ENCODE data around the gene TJAP1. TPM values are rescaled to one million over a fixed set of nuclear protein-coding genes. Genes with fewer than 3 reads are reported as not detected.

The TJAP1 gene
- total and polyA plus RNA-seq, 2 donors (not counting 3 experiments of a cell fraction or from before 2014, with no cell fraction given): 28.4 to 31.8 TPM

DNA sequence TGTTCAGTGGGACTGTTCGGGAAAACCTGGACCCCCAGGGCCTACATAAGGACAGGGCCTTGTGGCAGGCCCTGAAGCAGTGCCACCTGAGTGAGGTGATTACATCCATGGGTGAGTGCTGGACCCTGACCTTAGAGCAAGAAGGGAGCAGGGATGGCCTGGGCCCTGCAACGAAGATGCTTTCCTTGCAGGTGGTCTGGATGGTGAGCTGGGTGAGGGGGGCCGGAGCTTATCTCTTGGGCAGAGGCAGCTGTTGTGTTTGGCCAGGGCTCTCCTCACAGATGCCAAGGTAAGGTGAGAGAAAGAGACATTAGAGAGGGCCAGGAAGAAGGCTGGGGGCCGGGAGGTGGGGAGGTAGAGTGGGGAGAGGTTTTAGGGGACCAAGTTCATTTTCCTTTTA, 28.5 kb upstream of the TJAP1 start:
- intact Hi-C loops (cut with micrococcal nuclease): no loop called here
- FAIRE-seq (no peak), DNase-seq (ENCODE audit: low read depth, low spot score) (no peak)
- Histone ChIP-seq H3K4me3 (replicated peaks in 1 of 3; ENCODE audit: insufficient read depth in 1 of 3, low read depth in 1 of 3, low read length in 3 of 3) (no peak overlapping the region), H3K9ac (replicated peaks; ENCODE audit: extremely low read depth, insufficient read depth, low read length) (no peak overlapping the region), H2AFZ (ENCODE audit: low read depth, low read length) (no peak overlapping the region), H3K4me1 (ENCODE audit: control insufficient read depth, extremely low read depth, insufficient read depth, low read length) (no peaks in the 10 kb centered on the region), H4K20me1 (replicated peaks; ENCODE audit: control insufficient read depth, extremely low read depth, insufficient read depth, low read length) (no peaks in the 10 kb centered on the region), H3K27ac (ENCODE audit: insufficient read depth, low read depth, low read length) (no peak overlapping the region), H3K79me2 (ENCODE audit: control insufficient read depth, insufficient read depth, low read length) (no peaks in the 10 kb centered on the region), H3K4me2 (ENCODE audit: insufficient read depth, low read length) (no peak overlapping the region), H3K27me3 (ENCODE audit: control insufficient read depth in 2 of 2, insufficient read depth in 2 of 2, low read length in 2 of 2) (no peaks in the 10 kb centered on the region), H3K36me3 (ENCODE audit: control insufficient read depth in 2 of 2, extremely low read depth in 1 of 2, insufficient read depth in 2 of 2, low read length in 2 of 2) (peaks cover 5 to 39% of the 10 kb centered on the region in 2 experiments), H3K9me1 (replicated peaks; ENCODE audit: control insufficient read depth, extremely low read depth, insufficient read depth, low read length) (no peaks in the 10 kb centered on the region), H3K9me3 (replicated peaks; ENCODE audit: control insufficient read depth, insufficient read depth, low read length) (no peaks in the 10 kb centered on the region)
- ChIA-PET CTCF (interaction anchor here (21.3 kb wide), 1 partner anchor 52 kb away, joined by 289 read pairs; the partner anchor contains the start of gene LRRC73), POLR2A (no interaction called here)
- dilution Hi-C loops (cut with MboI; ENCODE audit: extremely low pct_ligation_motif_present, low sequenced_read_pairs): no loop called here
- TF ChIP-seq FOS (IDR thresholded peaks at IDR 0.05; ENCODE audit: borderline replicate concordance, insufficient read depth, low read length) (no peak), GATA2 (IDR thresholded peaks at IDR 0.05; ENCODE audit: insufficient read depth, insufficient read length, low read depth, low read length) (no peak), POLR2AphosphoS5 (IDR thresholded peaks at IDR 0.05; ENCODE audit: insufficient read depth, low read depth, low read length) (no peak), MYC (IDR thresholded peaks at IDR 0.05; ENCODE audit: low read depth, low read length) (no peak), JUN (IDR thresholded peaks at IDR 0.05; ENCODE audit: borderline replicate concordance, insufficient read depth, insufficient read length, low read depth) (no peak), POLR2A (IDR thresholded peaks at IDR 0.05; ENCODE audit: low read depth, low read length) (no peak), MAX (IDR thresholded peaks at IDR 0.05; ENCODE audit: insufficient read depth, insufficient read length) (no peak), EZH2 (IDR thresholded peaks at IDR 0.05; ENCODE audit: borderline replicate concordance, low read depth, low read length, severe bottlenecking) (no peak)
- BruUV-seq (replicated peaks): no TSS peak

DNA sequence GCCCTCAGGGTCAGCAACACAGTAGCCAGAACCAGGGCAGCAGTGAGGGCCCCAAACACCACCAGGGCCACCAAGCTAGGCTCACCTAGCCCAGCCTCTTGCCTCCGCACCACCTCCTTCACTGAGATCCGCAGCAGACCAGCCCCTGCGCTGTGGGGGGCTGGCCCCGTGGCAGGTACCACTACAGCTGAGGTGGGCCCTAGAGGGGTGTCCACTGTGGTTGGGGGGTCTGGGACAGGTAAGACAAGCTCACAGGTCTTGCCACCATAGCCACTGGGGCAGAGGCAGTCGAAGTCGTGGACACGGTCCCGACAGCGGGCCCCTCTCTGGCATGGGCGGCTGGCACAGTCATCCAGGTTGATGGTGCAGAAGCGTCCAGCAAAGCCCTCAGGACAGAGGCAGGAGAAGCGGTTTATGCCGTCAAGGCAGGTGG, 26.7 kb upstream of the TJAP1 start:
- CTCF ChIA-PET: interaction anchor here (21.3 kb wide), 1 partner anchor 51 kb away, joined by 289 read pairs; the partner anchor contains the start of gene LRRC73

More for the DNA sequence above, 26.7 kb upstream of the TJAP1 start:
- intact Hi-C loops (cut with micrococcal nuclease) (no loop called here), dilution Hi-C loops (cut with MboI; ENCODE audit: extremely low pct_ligation_motif_present, low sequenced_read_pairs) (no loop called here)
- Histone ChIP-seq H3K4me1 (ENCODE audit: control insufficient read depth, extremely low read depth, insufficient read depth, low read length) (peaks cover 7% of the 10 kb centered on the region), H4K20me1 (replicated peaks; ENCODE audit: control insufficient read depth, extremely low read depth, insufficient read depth, low read length) (no peaks in the 10 kb centered on the region), H3K4me2 (ENCODE audit: insufficient read depth, low read length) (no peak overlapping the region), H2AFZ (ENCODE audit: low read depth, low read length) (no peak overlapping the region), H3K27me3 (ENCODE audit: control insufficient read depth in 2 of 2, insufficient read depth in 2 of 2, low read length in 2 of 2) (peaks cover 0 to 5% of the 10 kb centered on the region in 2 experiments), H3K36me3 (ENCODE audit: control insufficient read depth in 2 of 2, extremely low read depth in 1 of 2, insufficient read depth in 2 of 2, low read length in 2 of 2) (peaks cover 5 to 28% of the 10 kb centered on the region in 2 experiments), H3K79me2 (ENCODE audit: control insufficient read depth, insufficient read depth, low read length) (no peaks in the 10 kb centered on the region), H3K9ac (replicated peaks; ENCODE audit: extremely low read depth, insufficient read depth, low read length) (no peak overlapping the region), H3K9me1 (replicated peaks; ENCODE audit: control insufficient read depth, extremely low read depth, insufficient read depth, low read length) (no peaks in the 10 kb centered on the region), H3K9me3 (replicated peaks; ENCODE audit: control insufficient read depth, insufficient read depth, low read length) (no peaks in the 10 kb centered on the region), H3K27ac (ENCODE audit: insufficient read depth, low read depth, low read length) (no peak overlapping the region), H3K4me3 (replicated peaks in 1 of 3; ENCODE audit: insufficient read depth in 1 of 3, low read depth in 1 of 3, low read length in 3 of 3) (no peak overlapping the region)
- FAIRE-seq: no peak
- POLR2A ChIA-PET: no interaction called here
- no peak for DNase-seq (ENCODE audit: low read depth, low spot score)
- no TSS peak for BruUV-seq (replicated peaks)
- no peak for TF ChIP-seq MYC (IDR thresholded peaks at IDR 0.05; ENCODE audit: low read depth, low read length)
- TF ChIP-seq CTCF (IDR thresholded peaks at IDR 0.05; ENCODE audit: extremely low read depth in 1 of 2, insufficient read depth in 1 of 2, low read depth in 1 of 2, low read length in 2 of 2): no peak
- TF ChIP-seq FOS (IDR thresholded peaks at IDR 0.05; ENCODE audit: borderline replicate concordance, insufficient read depth, low read length): no peak
- TF ChIP-seq MAX (IDR thresholded peaks at IDR 0.05; ENCODE audit: insufficient read depth, insufficient read length): no peak
- no peak for TF ChIP-seq POLR2A (IDR thresholded peaks at IDR 0.05; ENCODE audit: low read depth, low read length)
- no peak for TF ChIP-seq EZH2 (IDR thresholded peaks at IDR 0.05; ENCODE audit: borderline replicate concordance, low read depth, low read length, severe bottlenecking)
